GM19372 (cell line): ENCODE data around the gene DLK1.

Experiments
- ATAC-seq: cut with Tn5 transposase; IDR thresholded peaks from one replicate; pipeline ENCODE4 v1.9.1; 2021; ENCODE audit warnings: mild to moderate bottlenecking, low read depth, moderate library complexity; ENCODE audit not compliant: unreplicated experiment

DLK1 gene

DNA sequence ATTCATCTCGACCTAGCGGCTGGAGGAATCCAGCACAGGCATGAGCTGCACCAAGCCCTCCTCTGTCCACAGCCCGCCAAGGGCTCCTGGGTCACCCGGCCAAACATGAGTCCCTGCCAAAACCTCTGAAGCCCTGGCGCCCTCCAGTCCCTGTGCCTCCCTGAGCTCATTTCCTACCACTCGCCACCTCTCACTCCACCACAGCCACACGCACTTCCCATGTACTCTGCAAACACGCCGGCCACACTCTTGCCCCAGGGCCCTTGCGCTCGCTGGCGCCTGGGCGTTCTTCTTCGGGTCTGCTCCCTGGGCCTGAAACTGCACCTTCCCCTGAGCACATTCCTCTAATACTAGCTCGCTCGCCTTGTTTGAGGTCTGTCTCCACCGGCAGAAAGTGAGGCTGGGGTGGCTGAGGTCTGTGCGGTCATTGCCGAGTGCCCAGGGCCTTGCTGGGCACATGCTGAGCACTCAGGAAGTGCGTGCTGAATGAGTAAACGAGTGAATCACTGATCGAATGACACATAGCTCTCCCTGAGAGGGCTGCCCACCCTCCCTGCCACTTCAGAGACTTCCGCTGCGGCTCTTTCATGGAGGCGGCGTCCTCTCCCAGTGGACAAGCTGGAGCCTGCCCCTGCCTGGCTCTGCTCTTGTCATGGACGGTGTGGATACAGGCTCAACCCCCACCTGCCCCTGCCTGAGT lies 33.7 kb upstream of the DLK1 start:
- ATAC-seq: no peak

DNA sequence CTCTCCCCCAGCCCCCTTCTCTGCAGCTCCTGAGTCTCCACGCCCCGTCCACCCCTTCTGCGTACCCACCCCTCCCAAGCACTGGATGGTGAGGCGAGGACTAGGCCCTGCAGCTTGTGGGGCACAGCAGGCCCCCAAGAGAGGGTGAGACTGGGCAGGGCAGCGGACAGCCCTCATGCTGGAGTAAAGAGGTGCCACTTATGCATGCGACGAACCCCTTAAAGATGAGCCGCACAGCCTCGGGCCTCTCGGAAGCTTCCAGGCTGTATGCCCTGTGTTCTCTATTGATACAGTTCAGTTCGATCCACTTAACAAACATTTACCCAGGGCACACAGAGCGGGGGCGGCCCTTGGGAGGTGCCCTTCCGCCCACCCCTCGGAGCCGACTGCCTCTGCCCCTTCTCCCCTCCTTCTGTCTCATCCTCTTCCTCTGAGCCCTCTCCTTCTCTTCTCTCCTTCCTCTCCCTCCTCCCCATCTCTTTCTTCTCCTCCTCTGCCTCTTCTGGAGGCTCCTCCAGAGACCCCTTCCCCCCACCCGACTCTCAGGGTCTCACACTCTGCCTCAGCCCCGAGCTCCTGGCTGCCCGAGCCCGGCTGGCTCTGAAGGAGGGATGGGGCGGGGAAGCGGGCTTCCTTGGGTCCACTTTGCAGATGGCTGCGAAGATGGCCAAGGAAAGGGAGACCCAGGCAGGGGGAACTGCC lies 32.7 kb upstream of the DLK1 start:
- ATAC-seq: no peak

DNA sequence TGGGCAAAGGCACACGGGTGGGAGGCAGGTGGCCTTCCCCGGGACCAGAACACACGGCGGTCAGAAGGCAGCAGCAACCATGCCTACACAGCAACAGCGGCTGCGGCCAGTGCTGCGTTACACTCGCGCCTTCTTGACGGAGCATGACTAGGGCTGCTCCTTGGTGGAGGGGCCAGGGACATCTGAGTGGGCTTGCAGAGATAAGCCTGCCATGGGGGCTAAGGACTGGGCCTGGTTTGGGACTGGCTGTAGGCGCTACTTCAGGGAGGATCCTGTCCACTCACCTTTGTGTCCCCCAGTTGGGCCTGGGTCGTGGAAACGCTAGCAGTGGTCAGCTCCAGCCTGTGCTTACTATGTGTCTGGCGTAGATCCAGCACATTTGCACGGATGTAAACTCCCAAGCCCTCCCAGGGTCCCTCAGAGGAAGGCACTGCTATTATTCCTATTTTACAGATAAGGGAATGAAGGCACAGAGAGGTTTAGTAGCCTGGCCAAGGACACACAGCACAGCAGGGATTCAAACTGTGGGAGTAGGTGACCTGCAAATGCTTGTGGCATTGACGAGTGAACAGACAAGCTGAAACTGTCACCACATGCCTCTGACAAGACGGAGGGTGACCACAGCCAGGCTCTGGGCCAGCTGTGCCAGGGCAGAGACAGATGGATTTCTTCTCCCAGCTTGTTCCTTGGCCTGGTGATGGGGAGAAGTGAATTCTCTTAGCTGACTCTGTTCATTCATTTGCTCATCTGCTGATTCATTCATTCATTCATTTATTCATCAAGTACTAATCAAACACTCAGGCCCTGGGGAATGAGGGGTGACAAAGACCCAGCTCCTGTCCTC lies 31.9 kb upstream of the DLK1 start:
- ATAC-seq: no peak

DNA sequence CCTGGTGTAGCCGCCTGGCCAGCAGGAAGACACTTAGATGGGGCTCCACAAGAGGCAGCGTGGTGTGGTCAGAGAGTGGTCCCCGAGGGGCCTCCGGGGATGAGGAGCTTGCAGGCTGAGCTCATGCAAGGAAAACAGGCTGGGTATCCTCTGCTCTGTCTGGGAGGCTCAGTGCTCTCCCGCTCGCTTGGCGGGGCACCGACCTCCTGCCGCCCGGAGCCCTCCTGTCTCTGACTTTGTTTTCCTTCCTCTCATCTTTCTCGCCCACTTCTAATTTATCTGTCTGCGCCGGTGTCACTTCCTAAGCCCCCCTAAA lies 31.3 kb upstream of the DLK1 start:
- ATAC-seq: no peak

DNA sequence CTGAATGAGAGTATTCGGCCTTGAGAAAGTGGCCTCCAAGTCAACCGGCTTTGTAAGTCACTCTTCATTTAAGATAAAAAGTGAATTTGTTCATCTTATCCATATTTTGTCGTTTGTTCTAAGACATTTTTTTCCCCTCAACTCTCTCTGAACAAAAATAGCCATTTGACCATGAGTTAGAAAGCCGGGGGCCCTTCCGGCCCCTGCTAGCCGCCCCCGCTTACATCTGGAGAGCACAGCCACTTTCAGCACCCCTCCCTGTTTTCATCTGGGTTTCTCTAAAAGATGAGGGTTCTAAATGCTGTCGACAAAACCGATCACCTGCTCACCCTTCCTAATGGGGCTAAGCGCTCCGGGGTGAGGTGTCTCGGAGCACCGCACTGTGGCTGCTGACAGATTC lies 30.7 kb upstream of the DLK1 start:
- ATAC-seq: no peak

DNA sequence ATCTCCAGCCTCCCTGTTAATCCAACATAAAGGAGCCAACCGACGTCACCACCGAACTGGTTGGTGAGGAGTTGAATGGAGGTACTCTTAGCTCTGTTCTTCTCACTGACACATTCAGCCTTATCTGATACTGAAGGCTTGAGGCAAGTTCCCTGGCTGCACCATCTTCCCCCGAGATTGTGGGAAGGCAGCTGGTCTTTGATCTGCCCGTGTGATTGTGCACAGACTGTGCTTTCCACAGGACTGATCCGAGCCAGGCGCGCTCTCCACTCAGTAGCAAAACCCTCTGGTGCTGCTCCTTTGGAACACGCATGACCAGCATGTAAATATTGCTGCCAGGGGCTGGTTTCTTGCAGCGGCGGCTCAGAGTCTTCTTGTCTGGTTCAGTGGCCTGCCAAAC lies 30.1 kb upstream of the DLK1 start:
- ATAC-seq: no peak

DNA sequence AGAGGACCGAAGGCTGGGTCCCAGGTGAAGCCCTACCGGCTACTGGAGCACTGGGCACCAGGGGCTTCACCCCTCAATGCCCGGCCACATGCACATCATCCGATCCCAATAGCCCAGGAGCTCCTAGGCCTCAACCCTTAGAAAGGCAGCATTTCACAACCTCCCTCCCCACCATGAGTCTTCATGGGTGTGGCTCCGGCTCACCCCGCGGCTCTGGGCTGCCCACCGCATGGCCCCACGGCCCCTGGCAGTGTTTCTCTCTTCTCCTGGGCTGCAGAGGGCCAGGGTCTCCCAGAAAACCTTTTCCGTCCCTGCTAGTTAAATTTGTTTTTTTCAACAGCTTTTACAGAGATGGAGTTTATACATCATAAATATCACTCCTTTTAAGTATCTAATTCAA lies 28.6 kb upstream of the DLK1 start:
- no peak for ATAC-seq

DNA sequence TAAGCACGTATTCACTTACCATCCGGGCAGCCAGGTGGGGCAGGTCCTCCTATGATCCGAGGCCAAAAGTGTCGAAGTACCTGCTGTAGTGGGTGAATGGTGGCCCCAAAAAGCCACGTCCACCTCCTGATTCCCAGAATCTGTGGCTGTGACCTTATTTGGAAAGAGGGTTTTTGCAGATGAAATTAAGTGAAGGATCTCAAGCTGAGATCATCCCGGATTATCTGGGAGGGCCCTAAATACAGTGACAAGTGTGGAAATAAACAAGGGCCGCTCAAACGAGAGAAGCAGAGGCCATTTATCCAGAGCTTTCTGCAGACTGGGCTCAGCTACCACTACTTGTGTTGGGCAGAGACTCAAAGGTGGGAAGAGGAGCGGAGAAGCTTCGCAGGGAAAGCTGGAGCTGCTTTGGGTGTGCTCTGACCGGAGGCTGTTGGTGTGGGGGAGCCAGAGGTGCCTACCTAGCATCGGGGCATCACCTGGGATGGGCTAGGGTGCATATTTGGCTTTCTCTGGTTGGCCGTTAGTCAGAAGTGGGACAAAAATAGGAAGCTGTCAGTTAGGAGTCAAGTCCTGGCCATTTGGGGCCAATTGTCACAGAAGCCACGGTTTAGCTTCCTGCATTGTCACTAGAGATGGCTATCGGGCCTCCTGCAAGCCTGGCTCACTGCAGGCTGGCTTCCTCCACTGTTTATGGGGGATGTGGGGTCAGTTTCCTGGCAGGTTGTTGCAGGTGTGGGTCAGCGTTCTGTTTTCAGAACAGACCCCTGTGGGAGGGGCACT lies 27.8 kb upstream of the DLK1 start:
- no peak for ATAC-seq

DNA sequence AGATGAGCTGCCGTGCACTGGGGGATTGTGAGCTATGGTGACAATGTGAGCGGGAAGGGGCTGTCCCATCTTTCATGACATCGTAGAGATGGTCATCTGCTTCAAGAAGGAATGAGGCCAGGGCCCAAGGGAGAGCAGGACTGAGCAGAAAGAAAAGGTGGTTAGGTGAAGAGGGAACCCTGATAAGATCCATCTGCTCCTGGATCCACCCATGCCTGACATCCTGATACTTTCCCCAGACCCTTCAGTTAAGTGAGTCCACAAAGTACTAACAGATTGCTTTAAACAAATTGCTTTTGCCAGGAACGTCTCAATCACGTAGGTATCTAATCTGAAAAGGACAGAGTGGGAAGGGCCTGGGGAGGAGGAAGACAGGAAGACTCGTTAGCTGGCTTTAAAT lies 25.4 kb upstream of the DLK1 start:
- ATAC-seq: no peak

DNA sequence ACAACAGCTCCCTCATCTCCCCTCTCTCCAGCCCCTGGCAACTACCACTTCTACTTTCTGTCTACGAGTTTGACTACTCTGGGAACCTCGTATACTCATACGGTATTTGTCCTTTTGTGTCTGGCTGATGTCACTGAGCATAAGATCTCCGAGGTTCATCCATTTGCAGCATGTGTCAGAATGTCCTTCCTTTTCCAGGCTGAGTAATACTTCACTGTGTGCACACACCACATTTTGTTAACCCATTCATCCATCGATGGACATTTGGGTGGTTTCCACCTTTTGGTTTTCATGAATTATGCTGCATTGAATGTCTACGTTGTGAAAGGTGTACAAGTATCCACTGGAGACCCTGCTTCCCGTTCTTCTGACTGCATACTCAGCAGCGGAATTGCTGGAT lies 24.1 kb upstream of the DLK1 start:
- ATAC-seq: no peak

DNA sequence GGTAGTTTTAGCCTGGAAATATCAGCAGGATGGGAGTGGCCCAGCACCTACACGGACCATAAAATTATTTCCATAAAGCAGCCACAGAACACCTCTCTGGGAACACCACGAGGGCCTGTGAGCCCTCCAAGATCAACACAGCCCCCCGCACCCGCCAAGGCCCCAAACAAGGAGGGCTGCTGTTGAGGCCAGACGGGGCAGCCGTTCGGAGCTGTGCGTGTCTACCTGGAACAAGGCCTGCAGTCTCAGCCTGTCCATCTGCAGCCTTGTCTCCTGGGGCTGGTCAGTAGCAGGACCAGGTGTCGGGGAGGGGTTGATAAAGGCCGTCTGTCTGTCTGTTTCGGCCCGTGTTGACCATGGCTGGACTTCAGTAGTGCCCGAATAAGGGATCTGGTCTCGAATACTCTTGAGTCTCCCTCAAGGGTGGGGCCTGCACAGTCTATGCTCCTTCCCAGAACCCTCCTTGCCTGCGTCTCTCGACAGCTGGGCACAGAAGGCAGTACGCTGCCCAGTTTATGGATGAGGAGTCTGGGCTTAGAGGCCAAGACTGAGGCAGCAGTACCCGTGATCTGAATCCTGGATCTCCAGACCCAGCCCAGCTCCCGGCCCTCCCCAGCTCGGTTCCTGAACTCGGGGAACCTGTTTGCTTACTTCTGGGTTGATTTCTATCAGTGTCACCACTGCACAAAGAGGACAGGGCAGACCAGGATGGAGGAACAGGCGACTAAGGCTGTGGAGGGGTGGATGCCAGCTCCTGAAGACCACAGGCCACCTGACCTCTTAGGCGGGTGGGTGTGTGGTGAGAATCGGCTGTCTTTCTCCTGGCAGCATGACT lies 23.1 kb upstream of the DLK1 start:
- ATAC-seq: no peak

DNA sequence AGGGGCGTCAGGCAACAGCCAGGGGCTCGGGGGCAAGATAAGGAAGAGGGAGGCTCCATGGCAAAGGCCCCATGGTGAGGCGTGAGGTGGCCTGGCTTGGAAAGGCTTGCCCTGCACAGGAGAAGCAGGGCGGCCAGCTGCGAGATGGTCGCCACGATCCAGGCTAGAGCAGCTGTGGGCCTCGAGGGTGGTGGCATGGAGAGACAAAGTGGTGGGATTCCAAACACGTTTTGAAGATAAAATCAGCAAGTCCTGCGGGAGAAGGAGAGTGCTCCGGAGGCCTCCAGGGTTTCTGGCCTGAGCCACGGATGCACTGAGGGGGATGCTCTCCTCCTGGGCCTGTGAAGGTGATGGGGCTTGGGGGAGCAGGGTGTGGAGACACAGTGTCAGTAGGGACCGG lies 20.5 kb upstream of the DLK1 start:
- ATAC-seq: no peak

DNA sequence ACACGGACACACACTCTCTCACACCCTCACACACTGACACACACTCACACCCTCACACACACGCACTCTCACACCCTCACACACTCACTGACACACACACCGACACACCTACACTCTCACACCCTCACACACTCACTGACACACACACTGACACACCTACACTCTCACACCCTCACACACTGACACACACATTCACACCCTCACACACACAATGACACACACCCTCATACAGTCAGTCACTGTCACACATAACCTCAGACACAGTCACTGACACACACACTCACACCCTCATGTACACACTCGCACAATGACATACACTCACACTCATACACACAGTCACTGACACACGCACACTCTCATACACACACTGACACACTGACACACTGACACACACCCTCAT lies 19.8 kb upstream of the DLK1 start:
- ATAC-seq: no peak

DNA sequence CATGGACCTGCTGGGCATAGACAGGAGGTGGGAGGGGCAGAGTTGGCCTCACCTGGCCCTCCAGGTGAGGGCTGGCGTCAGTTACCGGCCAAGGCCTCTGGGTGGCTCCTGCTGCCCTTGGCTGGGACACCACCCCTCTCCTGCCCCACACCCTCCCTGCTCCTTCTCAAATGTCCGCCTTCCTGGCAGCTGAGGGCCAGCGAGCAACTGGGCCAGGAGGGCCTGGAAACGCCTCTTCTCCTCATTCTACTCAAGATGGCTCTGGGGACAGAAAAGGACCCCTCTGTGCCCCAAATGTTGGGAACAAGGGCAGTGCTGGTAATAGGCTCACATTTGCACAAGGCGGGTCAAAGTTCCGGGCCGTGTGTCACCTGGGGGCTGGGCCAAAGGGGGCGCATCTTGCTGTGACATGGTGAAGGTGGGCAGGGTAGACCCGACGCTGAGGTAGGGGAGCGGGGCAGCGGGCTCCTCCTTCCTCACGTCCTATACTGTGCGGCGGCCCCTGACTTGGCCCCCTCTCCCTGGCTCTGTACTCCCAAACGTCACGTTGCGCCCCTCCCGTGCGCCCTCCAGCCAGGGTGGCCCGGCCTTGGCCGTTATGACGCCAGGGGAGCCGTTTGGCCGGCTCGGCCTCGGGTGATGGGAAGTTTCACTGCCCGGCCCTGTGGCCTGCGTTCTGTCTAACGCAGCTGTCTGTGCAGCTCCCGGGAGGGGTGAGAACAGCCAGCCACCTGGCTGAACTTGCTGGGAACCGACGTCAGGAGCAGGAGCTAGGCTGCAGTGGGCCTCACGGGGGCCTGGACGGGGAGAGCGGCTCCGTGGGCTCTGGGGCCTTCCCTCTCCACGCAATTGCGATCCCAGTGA lies 18.0 kb upstream of the DLK1 start:
- no peak for ATAC-seq

DNA sequence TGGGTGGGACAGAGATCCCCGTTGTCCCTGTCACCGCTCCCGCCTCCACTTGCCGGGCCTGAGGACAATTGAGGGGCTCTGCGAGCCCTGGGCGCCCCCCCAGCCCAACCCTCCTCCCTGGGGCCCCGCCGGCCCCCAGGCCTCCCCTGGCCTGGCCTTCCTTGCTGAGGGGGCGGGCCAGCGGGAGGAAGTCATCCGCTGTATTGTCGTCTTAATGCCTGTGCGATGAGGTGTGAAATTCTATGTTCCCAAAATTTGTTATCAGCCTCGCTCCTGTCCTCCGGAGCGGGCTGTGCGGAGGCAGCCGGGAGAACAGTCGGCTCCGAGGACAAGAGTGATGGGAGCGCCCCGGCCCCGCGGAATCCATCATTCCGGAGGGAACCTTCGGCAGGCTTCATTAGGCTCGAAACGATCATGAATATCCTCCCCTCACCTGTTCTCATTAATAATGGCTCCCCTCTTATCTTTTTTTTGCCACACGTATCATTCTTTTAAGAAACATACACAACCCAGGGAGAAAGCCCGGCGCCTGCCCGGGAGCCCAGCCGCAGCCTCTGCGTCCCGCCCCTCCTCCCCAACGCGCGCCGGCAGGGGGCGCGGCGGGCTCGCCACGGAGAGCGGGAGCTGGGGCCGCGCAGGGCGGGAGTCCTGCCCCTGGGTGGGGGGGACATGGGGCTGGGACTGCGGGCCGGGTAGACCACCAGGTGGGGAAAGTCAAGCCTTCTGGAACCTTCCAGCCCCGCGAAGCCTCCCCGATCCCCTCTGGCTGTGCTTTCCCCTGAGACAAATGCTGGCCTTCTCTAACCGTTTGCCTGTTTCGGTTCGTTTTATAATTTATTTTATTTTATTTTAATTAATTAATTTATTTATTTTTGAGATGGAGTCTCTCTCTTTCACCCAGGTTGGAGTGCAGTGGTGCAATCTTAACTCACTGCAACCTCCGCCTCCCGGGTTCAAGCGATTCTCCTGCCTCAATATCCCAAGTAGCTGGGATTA lies 17.1 kb upstream of the DLK1 start:
- no peak for ATAC-seq

DNA sequence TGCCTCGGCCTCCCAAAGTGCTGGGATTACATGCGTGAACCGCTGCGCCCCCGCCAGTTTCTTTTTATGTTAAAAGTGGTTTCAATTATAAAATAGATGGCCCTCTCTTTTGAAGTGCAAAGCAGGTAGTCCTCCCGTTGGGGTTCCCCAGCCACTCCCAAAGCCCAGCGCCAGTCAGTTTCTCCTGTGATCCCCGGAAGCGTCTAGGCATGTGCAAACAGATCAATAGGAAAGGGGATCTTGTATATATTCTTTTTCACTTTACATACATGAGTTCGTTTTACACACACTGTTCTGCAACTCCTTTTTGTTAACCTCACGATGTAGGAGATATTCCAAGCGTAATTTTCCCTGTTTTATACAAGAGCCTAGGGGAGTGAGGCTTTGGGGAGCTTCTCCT lies 16.3 kb upstream of the DLK1 start:
- no peak for ATAC-seq

DNA sequence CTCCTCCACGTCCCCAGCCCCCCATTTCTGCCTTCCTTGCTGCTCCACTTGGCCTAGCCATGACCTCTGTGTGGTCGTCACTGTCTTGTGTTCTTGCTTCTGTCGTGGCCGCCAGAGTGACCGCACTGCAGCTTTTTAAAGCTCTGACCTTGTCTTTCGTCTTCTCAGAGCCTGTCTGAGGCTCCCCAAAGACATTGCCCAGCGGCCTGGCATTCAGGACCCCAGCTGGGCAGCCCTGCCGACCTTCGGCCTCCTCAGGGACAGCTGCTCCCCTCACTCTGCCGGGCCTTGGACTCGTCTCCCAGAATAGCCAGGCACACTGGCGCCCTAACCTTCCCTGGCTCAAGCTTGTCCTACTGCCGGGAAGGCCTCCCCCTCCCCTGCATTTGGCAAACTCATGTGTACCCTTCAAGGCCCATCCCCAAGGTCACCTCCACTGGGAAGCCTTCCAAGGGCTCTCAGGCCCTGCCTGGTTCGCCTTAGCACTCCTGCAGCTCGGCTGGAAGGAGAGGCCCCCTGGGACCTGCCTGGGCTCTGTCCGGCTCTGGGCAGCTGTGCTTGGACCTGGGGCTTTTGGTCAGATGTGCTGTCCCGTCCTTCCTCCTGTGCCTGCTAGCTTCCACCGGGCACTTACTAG lies 15.7 kb upstream of the DLK1 start:
- ATAC-seq: no peak

DNA sequence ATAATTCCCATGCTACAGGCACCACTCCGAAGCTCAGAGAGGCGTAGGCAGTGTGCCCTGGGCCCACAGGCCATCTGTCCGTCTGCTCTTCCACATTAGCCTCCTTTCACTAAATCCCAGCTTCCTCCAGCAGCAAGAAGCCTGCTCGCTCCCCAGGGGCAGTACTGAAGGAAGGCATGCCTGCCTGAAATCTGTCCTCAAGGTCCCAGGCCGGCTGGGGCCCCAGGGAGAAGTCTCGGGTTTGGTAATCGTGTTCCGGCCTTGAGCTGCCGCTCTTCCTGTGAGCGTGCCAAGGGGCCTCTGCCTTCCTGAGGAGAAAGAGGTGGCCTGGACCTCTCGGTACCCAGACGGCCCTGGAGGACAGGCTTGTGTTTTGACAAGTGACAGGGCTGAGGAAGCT lies 15.2 kb upstream of the DLK1 start:
- no peak for ATAC-seq
